A673 (cell line): ENCODE data around the gene KATNB1.

Experiments
- EZH2 ChIP-seq: fragments of 200-600 bp; sonication (generic); IDR thresholded peaks from 2 replicates; pipeline ENCODE4 v1.6.1; 2017; ENCODE audit warnings: borderline replicate concordance, low read depth, mild to moderate bottlenecking, mixed read lengths, antibody characterized with exemption, low read length; ENCODE audit not compliant: poor library complexity, severe bottlenecking
- TF ChIP-seq, protein P1 (sequence below): fragments of 300-800, 200-600 bp; sonication (generic); conservative IDR thresholded peaks from 2 replicates; pipeline ENCODE4 v1.5.1; 2017; ENCODE audit warnings: low read depth, mild to moderate bottlenecking, antibody characterized with exemption, low read length, moderate library complexity, mixed read lengths

DNA sequence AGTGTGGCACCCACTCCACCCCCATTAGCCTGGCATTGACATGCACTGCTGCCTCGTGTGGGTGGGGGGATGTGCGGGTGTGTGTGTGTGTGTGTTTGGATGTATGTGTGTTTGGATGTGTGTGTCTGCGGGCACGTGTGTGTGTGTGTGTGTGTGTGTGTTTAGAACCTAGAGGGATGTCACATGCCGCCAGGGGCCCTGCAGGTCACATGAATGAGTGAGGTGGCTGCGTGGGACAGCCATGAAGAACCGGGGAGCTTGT, 9.0 kb downstream of the KATNB1 start:
- TF ChIP-seq, protein P1, sequence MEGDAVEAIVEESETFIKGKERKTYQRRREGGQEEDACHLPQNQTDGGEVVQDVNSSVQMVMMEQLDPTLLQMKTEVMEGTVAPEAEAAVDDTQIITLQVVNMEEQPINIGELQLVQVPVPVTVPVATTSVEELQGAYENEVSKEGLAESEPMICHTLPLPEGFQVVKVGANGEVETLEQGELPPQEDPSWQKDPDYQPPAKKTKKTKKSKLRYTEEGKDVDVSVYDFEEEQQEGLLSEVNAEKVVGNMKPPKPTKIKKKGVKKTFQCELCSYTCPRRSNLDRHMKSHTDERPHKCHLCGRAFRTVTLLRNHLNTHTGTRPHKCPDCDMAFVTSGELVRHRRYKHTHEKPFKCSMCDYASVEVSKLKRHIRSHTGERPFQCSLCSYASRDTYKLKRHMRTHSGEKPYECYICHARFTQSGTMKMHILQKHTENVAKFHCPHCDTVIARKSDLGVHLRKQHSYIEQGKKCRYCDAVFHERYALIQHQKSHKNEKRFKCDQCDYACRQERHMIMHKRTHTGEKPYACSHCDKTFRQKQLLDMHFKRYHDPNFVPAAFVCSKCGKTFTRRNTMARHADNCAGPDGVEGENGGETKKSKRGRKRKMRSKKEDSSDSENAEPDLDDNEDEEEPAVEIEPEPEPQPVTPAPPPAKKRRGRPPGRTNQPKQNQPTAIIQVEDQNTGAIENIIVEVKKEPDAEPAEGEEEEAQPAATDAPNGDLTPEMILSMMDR = no peak
- no peak for TF ChIP-seq EZH2
